ENCODE results near the gene CDYL.

DNA sequence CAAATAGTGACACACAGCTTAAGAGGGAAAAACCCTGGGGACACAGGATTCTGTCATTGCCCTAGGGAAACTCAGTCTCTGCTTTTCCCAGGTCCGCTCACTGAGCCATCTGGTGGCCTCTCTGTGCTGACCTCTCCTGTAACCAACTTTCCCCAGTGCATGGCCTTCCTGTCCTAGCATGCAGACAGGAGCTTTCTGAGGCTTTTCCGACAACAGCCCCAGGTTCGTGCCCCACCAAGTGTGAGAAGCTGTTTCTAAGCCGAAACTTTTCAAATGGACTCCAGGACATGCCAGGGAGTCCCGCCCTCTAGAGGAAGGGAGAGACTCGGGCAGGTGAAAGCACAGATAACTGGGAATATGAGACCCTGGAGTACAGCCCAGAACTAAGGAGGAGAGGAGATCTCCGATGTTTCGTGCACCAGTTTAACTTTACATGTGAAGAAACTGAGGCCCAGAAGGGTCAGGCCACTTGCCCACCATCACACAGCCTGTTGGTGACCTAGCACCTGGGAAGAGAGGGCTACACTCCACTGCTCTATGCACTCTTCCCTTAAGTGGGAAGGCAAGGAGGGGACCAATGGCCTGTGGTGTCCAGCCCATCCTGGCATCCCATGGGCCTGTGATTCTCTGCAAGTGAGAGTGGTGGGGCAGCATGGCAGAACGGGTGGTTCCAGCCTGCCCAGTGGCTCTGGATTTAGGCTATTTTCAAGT is 181.5 kb downstream of the CDYL start:
- TF ChIP-seq, protein P1, sequence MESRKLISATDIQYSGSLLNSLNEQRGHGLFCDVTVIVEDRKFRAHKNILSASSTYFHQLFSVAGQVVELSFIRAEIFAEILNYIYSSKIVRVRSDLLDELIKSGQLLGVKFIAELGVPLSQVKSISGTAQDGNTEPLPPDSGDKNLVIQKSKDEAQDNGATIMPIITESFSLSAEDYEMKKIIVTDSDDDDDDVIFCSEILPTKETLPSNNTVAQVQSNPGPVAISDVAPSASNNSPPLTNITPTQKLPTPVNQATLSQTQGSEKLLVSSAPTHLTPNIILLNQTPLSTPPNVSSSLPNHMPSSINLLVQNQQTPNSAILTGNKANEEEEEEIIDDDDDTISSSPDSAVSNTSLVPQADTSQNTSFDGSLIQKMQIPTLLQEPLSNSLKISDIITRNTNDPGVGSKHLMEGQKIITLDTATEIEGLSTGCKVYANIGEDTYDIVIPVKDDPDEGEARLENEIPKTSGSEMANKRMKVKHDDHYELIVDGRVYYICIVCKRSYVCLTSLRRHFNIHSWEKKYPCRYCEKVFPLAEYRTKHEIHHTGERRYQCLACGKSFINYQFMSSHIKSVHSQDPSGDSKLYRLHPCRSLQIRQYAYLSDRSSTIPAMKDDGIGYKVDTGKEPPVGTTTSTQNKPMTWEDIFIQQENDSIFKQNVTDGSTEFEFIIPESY (IDR thresholded peaks at IDR 0.05): no peak
- no peak for TF ChIP-seq CTCF (IDR thresholded peaks at IDR 0.05; ENCODE audit: low read depth, low read length, missing input control)
- no peak for TF ChIP-seq NR2F2 (IDR thresholded peaks at IDR 0.05)
- TF ChIP-seq GABPA (IDR thresholded peaks at IDR 0.05 in 1 of 2, conservative IDR thresholded peaks at IDR 0.05 in 1 of 2): no peak
- peak; percentile 45 to 56 for TF ChIP-seq RAD21 (IDR thresholded peaks at IDR 0.05)
- no peak for TF ChIP-seq HNF4G (IDR thresholded peaks at IDR 0.05)
- TF ChIP-seq TAF1 (conservative IDR thresholded peaks at IDR 0.05): no peak
- no peak for TF ChIP-seq JUND (IDR thresholded peaks at IDR 0.05)
- TF ChIP-seq, protein P2, sequence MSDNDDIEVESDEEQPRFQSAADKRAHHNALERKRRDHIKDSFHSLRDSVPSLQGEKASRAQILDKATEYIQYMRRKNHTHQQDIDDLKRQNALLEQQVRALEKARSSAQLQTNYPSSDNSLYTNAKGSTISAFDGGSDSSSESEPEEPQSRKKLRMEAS (IDR thresholded peaks at IDR 0.05): no peak
- no peak for TF ChIP-seq REST (IDR thresholded peaks at IDR 0.05)
- no peak for TF ChIP-seq EGR1 (IDR thresholded peaks at IDR 0.05; ENCODE audit: low read depth in 2 of 2)
- TF ChIP-seq YY1 (IDR thresholded peaks at IDR 0.05): no peak
- no peak for TF ChIP-seq ATF3 (IDR thresholded peaks at IDR 0.05)
- TF ChIP-seq FOXA1 (IDR thresholded peaks at IDR 0.05): no peak

Measured in liver (tissue), 3 donors.